Measurements from ENCODE around the gene ANAPC10. TPM values are rescaled to one million over a fixed set of nuclear protein-coding genes. Genes with fewer than 3 reads are reported as not detected.

Gene ANAPC10
- total and polyA plus RNA-seq, 2 of the 4 experiments (the other 2 are of a cell fraction), result 17.1 to 22.4 TPM

- ATAC-seq (ENCODE audit: low read depth) (peak; percentile 80), DNase-seq (peak; percentile 83)
- Histone ChIP-seq H3K23ac (ENCODE audit: low read depth, low read length) (peak overlapping the region; percentile 71; the same call in 1 of the 2 replicates), H2BK15ac (ENCODE audit: low read depth, low read length) (no peak overlapping the region), H3K4me1 (ENCODE audit: control insufficient read depth, insufficient read depth, low read length) (peaks cover 10% of the 10 kb centered on the region; the same call in 1 of the 2 replicates), H4K20me1 (ENCODE audit: insufficient read depth, low read length) (no peaks in the 10 kb centered on the region), H2BK120ac (ENCODE audit: low read depth, low read length) (no peak overlapping the region), H2BK5ac (ENCODE audit: low read depth, low read length, poor library complexity, severe bottlenecking) (peak overlapping the region; percentile 90), H4K8ac (ENCODE audit: low read depth in 2 of 2, low read length in 2 of 2) (peak overlapping the region in 1 of 2 experiments; percentile 29; a peak in 1 of 4 replicates), H3K27ac (ENCODE audit: insufficient read depth, low read length) (peak overlapping the region; percentile 94; the same call in 1 of the 2 replicates), H3K9me1 (ENCODE audit: insufficient read depth, low read length) (0 out of 2 replicates have a peak, but pooled peaks cover 6% of the 10 kb centered on the region), H3K18ac (ENCODE audit: low read depth, low read length) (peak overlapping the region; percentile 80), H2AK9ac (replicated peaks; ENCODE audit: low read depth, low read length, poor library complexity) (no peak overlapping the region), H3K4ac (ENCODE audit: low read depth, low read length) (no peak overlapping the region), H2AK5ac (ENCODE audit: low read depth, low read length) (no peak overlapping the region), H3K14ac (replicated peaks; ENCODE audit: low read depth, low read length) (peak overlapping the region; percentile 67; the same call in 1 of the 2 replicates), H3K36me3 (ENCODE audit: control insufficient read depth, insufficient read depth, low read length) (peaks cover 5% of the 10 kb centered on the region; the same call in 1 of the 2 replicates), H2AFZ (replicated peaks; ENCODE audit: low read length, poor library complexity) (no peak overlapping the region), H3K79me1 (ENCODE audit: low read depth in 1 of 2, low read length in 2 of 2) (peaks cover 0 to 11% of the 10 kb centered on the region in 2 experiments; a peak in 2 of 4 replicates), H3K9me3 (ENCODE audit: control insufficient read depth, insufficient read depth, low read length) (no peaks in the 10 kb centered on the region), H4K91ac (ENCODE audit: insufficient read depth, low read depth, low read length) (0 out of 2 replicates have a peak overlapping the region, but pooled peaks have one; percentile 20), H2BK20ac (ENCODE audit: low read depth, low read length) (0 out of 2 replicates have a peak overlapping the region, but pooled peaks have one; percentile 58), H3K4me2 (ENCODE audit: low read depth, low read length) (peak overlapping the region; percentile 72), H3K27me3 (ENCODE audit: control insufficient read depth, insufficient read depth, low read length) (no peaks in the 10 kb centered on the region), H3K9ac (ENCODE audit: low read depth, low read length) (no peak overlapping the region), H4K5ac (ENCODE audit: low read depth, low read length) (peak overlapping the region; percentile 84; the same call in 1 of the 2 replicates), H3K56ac (ENCODE audit: extremely low read depth, insufficient read depth, low read length) (no peak overlapping the region), H3K4me3 (ENCODE audit: insufficient read depth, low read depth, low read length) (no peak overlapping the region)
- BruUV-seq (replicated peaks), result no TSS peak
- TF ChIP-seq FOS (IDR thresholded peaks at IDR 0.05; ENCODE audit: low read depth, low read length) (no peak), RCOR1 (IDR thresholded peaks at IDR 0.05; ENCODE audit: insufficient replicate concordance, low read length) (no peak), ELK1 (IDR thresholded peaks at IDR 0.05; ENCODE audit: borderline replicate concordance, low read depth, low read length) (no peak), RFX5 (IDR thresholded peaks at IDR 0.05; ENCODE audit: low read depth, low read length) (no peak), USF2 (IDR thresholded peaks at IDR 0.05; ENCODE audit: low read depth, low read length) (no peak), RAD21 (IDR thresholded peaks at IDR 0.05; ENCODE audit: low read length) (no peak), MXI1 (IDR thresholded peaks at IDR 0.05; ENCODE audit: borderline replicate concordance, low read depth, low read length) (no peak), NFE2L2 (IDR thresholded peaks at IDR 0.05; ENCODE audit: low read depth, low read length) (no peak), SMC3 (IDR thresholded peaks at IDR 0.05; ENCODE audit: low read depth, low read length) (no peak), MAFK (IDR thresholded peaks at IDR 0.05; ENCODE audit: low read depth, low read length) (no peak), CTCF (conservative IDR thresholded peaks at IDR 0.05; ENCODE audit: low read depth, low read length) (no peak), CHD1 (IDR thresholded peaks at IDR 0.05; ENCODE audit: low read depth, low read length) (no peak)
- ChIA-PET POLR2A (ENCODE audit: unreplicated experiment) (no interaction called here), CTCF (no interaction called here)
- in situ Hi-C loops (cut with MboI; ENCODE audit: low sequenced_read_pairs), result no loop called here
- no CpG with 5 or more reads among the region's 2 CpGs for WGBS, 2 experiments (ENCODE audit: extremely low coverage in 2 of 2, insufficient read length in 1 of 2)
- intact Hi-C loops (cut with micrococcal nuclease), result no loop called here
- dilution Hi-C loops (cut with HindIII; ENCODE audit: low sequenced_read_pairs, unreplicated experiment), result no loop called here
Observed at GRCh38 chr4:145130788-145131399, 32.9 kb upstream of the ANAPC10 start.

Measured in IMR-90 (cell line).